ENCODE data around the gene UBR1.

Gene UBR1

DNA sequence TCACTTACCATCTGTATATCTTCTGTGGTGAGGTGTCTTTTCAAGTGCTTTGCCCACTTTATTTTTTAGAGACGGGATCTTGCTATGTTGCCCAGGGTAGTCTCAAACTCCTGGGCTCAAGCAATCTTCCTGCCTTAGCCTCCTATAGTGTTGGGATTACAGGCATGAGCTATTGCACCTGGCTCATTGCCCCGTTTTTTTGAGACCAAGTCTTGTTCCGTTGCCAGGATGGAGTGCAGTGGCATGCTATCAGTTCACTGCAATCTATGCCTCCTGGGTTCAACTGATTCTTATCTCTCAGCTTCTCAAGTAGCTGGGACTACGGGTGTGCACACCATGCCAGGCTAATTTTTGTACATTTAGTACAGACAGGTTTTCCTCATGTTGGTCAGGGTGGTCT lies 132.7 kb downstream of the UBR1 start:
- TF ChIP-seq POLR2AphosphoS5 (IDR thresholded peaks at IDR 0.05; ENCODE audit: low read depth, low read length), result no peak
- TF ChIP-seq, protein P1, sequence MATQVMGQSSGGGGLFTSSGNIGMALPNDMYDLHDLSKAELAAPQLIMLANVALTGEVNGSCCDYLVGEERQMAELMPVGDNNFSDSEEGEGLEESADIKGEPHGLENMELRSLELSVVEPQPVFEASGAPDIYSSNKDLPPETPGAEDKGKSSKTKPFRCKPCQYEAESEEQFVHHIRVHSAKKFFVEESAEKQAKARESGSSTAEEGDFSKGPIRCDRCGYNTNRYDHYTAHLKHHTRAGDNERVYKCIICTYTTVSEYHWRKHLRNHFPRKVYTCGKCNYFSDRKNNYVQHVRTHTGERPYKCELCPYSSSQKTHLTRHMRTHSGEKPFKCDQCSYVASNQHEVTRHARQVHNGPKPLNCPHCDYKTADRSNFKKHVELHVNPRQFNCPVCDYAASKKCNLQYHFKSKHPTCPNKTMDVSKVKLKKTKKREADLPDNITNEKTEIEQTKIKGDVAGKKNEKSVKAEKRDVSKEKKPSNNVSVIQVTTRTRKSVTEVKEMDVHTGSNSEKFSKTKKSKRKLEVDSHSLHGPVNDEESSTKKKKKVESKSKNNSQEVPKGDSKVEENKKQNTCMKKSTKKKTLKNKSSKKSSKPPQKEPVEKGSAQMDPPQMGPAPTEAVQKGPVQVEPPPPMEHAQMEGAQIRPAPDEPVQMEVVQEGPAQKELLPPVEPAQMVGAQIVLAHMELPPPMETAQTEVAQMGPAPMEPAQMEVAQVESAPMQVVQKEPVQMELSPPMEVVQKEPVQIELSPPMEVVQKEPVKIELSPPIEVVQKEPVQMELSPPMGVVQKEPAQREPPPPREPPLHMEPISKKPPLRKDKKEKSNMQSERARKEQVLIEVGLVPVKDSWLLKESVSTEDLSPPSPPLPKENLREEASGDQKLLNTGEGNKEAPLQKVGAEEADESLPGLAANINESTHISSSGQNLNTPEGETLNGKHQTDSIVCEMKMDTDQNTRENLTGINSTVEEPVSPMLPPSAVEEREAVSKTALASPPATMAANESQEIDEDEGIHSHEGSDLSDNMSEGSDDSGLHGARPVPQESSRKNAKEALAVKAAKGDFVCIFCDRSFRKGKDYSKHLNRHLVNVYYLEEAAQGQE (IDR thresholded peaks at IDR 0.05; ENCODE audit: insufficient read depth in 1 of 2, low read depth in 2 of 2, low read length in 2 of 2), result no peak
- TF ChIP-seq FOXP2 (optimal IDR thresholded peaks at IDR 0.05; ENCODE audit: borderline replicate concordance, extremely low read depth, extremely low read length, insufficient read depth), result no peak
- TF ChIP-seq TAF1 (IDR thresholded peaks at IDR 0.05; ENCODE audit: borderline replicate concordance, insufficient read depth, low read length), result no peak
- no peak for TF ChIP-seq SIN3A (IDR thresholded peaks at IDR 0.05; ENCODE audit: borderline replicate concordance, insufficient read depth, low read length)

- TF ChIP-seq TAF1 (IDR thresholded peaks at IDR 0.05; ENCODE audit: borderline replicate concordance, insufficient read depth, low read length) (no peak), SIN3A (IDR thresholded peaks at IDR 0.05; ENCODE audit: borderline replicate concordance, insufficient read depth, low read length) (no peak), POLR2AphosphoS5 (IDR thresholded peaks at IDR 0.05; ENCODE audit: low read depth, low read length) (no peak), FOXP2 (optimal IDR thresholded peaks at IDR 0.05; ENCODE audit: borderline replicate concordance, extremely low read depth, extremely low read length, insufficient read depth) (no peak)
- TF ChIP-seq, protein P1 (IDR thresholded peaks at IDR 0.05; ENCODE audit: insufficient read depth in 1 of 2, low read depth in 2 of 2, low read length in 2 of 2), result no peak
Measured at GRCh38 chr15:42971830-42972229, 134.0 kb downstream of the UBR1 start.

- no peak for TF ChIP-seq TAF1 (IDR thresholded peaks at IDR 0.05; ENCODE audit: borderline replicate concordance, insufficient read depth, low read length)
- TF ChIP-seq, protein P1 (IDR thresholded peaks at IDR 0.05; ENCODE audit: insufficient read depth in 1 of 2, low read depth in 2 of 2, low read length in 2 of 2), result no peak
- TF ChIP-seq SIN3A (IDR thresholded peaks at IDR 0.05; ENCODE audit: borderline replicate concordance, insufficient read depth, low read length), result no peak
- no peak for TF ChIP-seq POLR2AphosphoS5 (IDR thresholded peaks at IDR 0.05; ENCODE audit: low read depth, low read length)
- TF ChIP-seq FOXP2 (optimal IDR thresholded peaks at IDR 0.05; ENCODE audit: borderline replicate concordance, extremely low read depth, extremely low read length, insufficient read depth), result no peak
Measured at GRCh38 chr15:42964476-42964875, 141.4 kb downstream of the UBR1 start.

DNA sequence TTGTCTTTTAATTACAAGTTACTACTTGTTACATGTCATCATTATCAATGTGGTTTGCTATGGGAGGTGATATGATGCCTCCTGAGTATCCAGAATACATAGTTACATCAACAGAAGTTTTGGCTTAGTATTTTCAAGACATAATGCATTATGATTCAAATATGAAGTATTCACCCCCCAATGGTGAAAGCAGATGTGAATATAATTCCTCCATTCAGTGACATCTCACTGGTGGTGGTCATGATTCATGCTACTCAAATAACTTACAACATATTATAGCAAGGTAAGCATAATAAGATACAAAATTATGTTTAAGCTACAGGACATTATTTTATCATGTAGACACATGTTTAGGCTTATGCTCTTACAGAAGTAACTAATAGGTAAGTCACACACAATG lies 150.3 kb downstream of the UBR1 start:
- no peak for TF ChIP-seq SIN3A (IDR thresholded peaks at IDR 0.05; ENCODE audit: borderline replicate concordance, insufficient read depth, low read length)
- TF ChIP-seq, protein P1 (IDR thresholded peaks at IDR 0.05; ENCODE audit: insufficient read depth in 1 of 2, low read depth in 2 of 2, low read length in 2 of 2), result no peak
- TF ChIP-seq TAF1 (IDR thresholded peaks at IDR 0.05; ENCODE audit: borderline replicate concordance, insufficient read depth, low read length), result no peak
- no peak for TF ChIP-seq POLR2AphosphoS5 (IDR thresholded peaks at IDR 0.05; ENCODE audit: low read depth, low read length)
- no peak for TF ChIP-seq FOXP2 (optimal IDR thresholded peaks at IDR 0.05; ENCODE audit: borderline replicate concordance, extremely low read depth, extremely low read length, insufficient read depth)

- TF ChIP-seq SIN3A (IDR thresholded peaks at IDR 0.05; ENCODE audit: borderline replicate concordance, insufficient read depth, low read length), result no peak
- no peak for TF ChIP-seq POLR2AphosphoS5 (IDR thresholded peaks at IDR 0.05; ENCODE audit: low read depth, low read length)
Measured at GRCh38 chr15:42954291-42954690, 151.5 kb downstream of the UBR1 start.

Data from PFSK-1 (cell line).